Testis (tissue), 5 donors: ENCODE data around the gene LRRC3. TPM values are rescaled to one million over a fixed set of nuclear protein-coding genes. Genes with fewer than 3 reads are reported as not detected.

ENCODE experiments used
- DNase-seq: peaks from one replicate; pipeline ENCODE4 v3.0.0-alpha.2; 2019
- H3K27ac ChIP-seq, 2 donors: fragments of 200-600 bp; sonication (generic); one replicate each; pipeline ENCODE4 v1.5.1; 2019
- H3K27me3 ChIP-seq: fragments of 200-600 bp; sonication (generic); one replicate; pipeline ENCODE4 v1.5.1; 2019
- H3K36me3 ChIP-seq: fragments of 200-600 bp; sonication (generic); one replicate; pipeline ENCODE4 v1.5.1; 2017; ENCODE audit warnings: low read depth; ENCODE audit errors: missing control alignments
- H3K4me1 ChIP-seq: fragments of 200-600 bp; sonication (generic); one replicate; pipeline ENCODE4 v1.5.1; 2019
- H3K4me3 ChIP-seq, 2 donors: fragments of 200-600 bp; sonication (generic); one replicate each; pipeline ENCODE4 v1.5.1; 2017 to 2019
- H3K9me3 ChIP-seq: fragments of 200-600 bp; sonication (generic); one replicate; pipeline ENCODE4 v1.5.1; 2017
- POLR2A ChIP-seq: fragments of 450-650 bp; IDR thresholded peaks from one replicate; pipeline ENCODE4 v1.6.1; 2017; ENCODE audit warnings: antibody characterized with exemption, mild to moderate bottlenecking, moderate library complexity
- WGBS, 2 donors: methylation state at CpG; one replicate each; pipeline ENCODE4 v1.1.5; 2018; 5-methylcytosine and 5-hydroxymethylcytosine counted together
- intact Hi-C: fragments of 100-400 bp; cut with DNase I; formaldehyde crosslinking; loops from one replicate; pipeline ENCODE4 v1.15.1; 2023; ENCODE audit warnings: low total_unique reads
- long read RNA-seq, 2 donors: transcript quantifications; one replicate each; lab custom pipeline, GENCODE V29; 2026
- polyA plus RNA-seq: library from polyadenylated mRNA; stranded (reverse); fragments of 350-450 nt; fragmentation: Illumina TruSeq; extraction: RNeasy Lipid Tissue Mini Kit (QIAGEN cat#74804); gene quantifications from one replicate; pipeline ENCODE4 v1.2.3, GENCODE V29; 2014; ENCODE audit warnings: low read depth, low replicate concordance; ENCODE audit not compliant: insufficient read depth
- total RNA-seq, 2 donors: library from RNA; depleted of rRNA; stranded (reverse); fragments of >200 nt; gene quantifications; one replicate each; pipeline ENCODE4 v1.2.3, GENCODE V29; 2016
- TF ChIP-seq, protein P1 (sequence below), 3 experiments: fragments of 450-650 bp in 2 of 3; fragments of 200-600 bp in 1 of 3; sonication (generic) in 1 of 3; IDR thresholded peaks; one replicate each; pipeline ENCODE4 v1.5.1; 2016 to 2019; ENCODE audit warnings: antibody characterized with exemption in 3 of 3, mild to moderate bottlenecking in 2 of 3, moderate library complexity in 1 of 3

The LRRC3 gene
- total RNA-seq = 10 to 100 TPM in 1 of 2 donors, 1 to 10 TPM in 1; 8.3 to 11.8 TPM
- polyA plus RNA-seq = 4.9 TPM
- long read RNA-seq, donor 1, full-length matches to known transcripts = 2 of 2 reads
- long read RNA-seq, donor 1, partial matches to known transcripts = 0 of 2 reads
- long read RNA-seq, donor 1, other reads (novel, unspliced or antisense) = 0 of 2 reads
- long read RNA-seq, donor 2, full-length matches to known transcripts = 2 of 2 reads
- long read RNA-seq, donor 2, partial matches to known transcripts = 0 of 2 reads
- long read RNA-seq, donor 2, other reads (novel, unspliced or antisense) = 0 of 2 reads

DNA sequence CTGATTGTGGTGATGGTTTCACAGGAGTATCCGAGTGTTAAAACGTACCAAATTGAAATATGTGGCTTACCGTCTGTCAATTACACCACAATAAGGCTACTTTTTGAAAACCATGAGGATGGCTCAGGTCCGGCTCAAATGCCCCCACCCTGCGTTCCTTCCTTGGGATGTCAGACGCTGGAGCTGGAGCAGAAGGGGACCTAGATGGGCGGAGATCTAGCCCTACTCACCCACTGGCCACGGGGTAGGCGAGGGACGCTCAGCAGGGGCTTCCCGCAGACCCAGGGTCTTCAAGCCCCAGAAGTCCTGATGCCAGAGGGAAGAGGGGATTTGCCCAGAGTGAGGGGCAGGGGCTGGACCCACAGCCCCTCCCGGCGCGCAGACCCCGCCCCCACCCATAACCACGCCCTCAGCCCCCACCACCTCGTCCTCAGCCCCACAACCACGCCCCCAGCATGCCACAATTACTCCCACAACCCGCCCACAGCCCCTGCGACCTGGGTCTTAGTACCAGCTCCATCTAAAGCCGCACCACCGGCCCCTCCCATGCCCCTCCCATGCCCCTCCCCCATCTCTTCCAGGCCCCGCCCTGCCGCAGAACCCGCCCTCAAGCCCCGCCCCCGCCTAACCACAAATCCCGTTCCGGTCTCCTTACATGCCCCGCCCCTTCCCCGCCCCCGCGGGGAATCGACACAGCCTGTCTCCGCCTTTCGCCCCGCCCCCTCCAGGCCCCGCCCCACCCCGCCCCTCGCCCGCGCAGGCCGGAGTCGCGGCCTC lies at the start of gene LRRC3:
Gene LRRC3, plus strand, starts transcription at position 764 of the 777 bp plus-strand sequence. CDS start 1,135 bp downstream, outside the sequence.
- 3 to 6% methylated on average over 7 to 41 of the region's 45 CpGs for WGBS, 2 donors
- H3K4me3 ChIP-seq = peak within 1 kb of the TSS; percentile 69 to 72
- H3K27ac ChIP-seq = peak within 1 kb of the TSS in 1 of 2 donors; percentile 45
- TF ChIP-seq POLR2A = no peak
- TF ChIP-seq, protein P1, sequence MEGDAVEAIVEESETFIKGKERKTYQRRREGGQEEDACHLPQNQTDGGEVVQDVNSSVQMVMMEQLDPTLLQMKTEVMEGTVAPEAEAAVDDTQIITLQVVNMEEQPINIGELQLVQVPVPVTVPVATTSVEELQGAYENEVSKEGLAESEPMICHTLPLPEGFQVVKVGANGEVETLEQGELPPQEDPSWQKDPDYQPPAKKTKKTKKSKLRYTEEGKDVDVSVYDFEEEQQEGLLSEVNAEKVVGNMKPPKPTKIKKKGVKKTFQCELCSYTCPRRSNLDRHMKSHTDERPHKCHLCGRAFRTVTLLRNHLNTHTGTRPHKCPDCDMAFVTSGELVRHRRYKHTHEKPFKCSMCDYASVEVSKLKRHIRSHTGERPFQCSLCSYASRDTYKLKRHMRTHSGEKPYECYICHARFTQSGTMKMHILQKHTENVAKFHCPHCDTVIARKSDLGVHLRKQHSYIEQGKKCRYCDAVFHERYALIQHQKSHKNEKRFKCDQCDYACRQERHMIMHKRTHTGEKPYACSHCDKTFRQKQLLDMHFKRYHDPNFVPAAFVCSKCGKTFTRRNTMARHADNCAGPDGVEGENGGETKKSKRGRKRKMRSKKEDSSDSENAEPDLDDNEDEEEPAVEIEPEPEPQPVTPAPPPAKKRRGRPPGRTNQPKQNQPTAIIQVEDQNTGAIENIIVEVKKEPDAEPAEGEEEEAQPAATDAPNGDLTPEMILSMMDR (IDR thresholded peaks at IDR 0.05) = no peak
- H3K36me3 ChIP-seq = no peaks in the 10 kb centered on the region
- no peaks in the 10 kb centered on the region for H3K9me3 ChIP-seq
- intact Hi-C loops = no loop called here
- H3K4me1 ChIP-seq = peaks cover 4% of the 10 kb centered on the region
- DNase-seq = peak; percentile 94
- no peaks in the 10 kb centered on the region for H3K27me3 ChIP-seq

GRCh38 chr21:44405948-44406872 lies 49.1 kb upstream of the LRRC3 start:
- 80% methylated on average over 25 to 37 of the region's 37 CpGs for WGBS, 2 donors
- Histone ChIP-seq H3K27ac (no peak overlapping the region), H3K4me3 (no peak overlapping the region), H3K9me3 (no peaks in the 10 kb centered on the region), H3K36me3 (no peaks in the 10 kb centered on the region), H3K27me3 (no peaks in the 10 kb centered on the region), H3K4me1 (no peaks in the 10 kb centered on the region)
- intact Hi-C loops = no loop called here
- DNase-seq = peak; percentile 9
- TF ChIP-seq, protein P1 (IDR thresholded peaks at IDR 0.05) = no peak
- TF ChIP-seq POLR2A = no peak

GRCh38 chr21:44406953-44407352 lies 48.4 kb upstream of the LRRC3 start:
- Histone ChIP-seq H3K4me1 (no peaks in the 10 kb centered on the region), H3K36me3 (no peaks in the 10 kb centered on the region), H3K27ac (no peak overlapping the region), H3K9me3 (no peaks in the 10 kb centered on the region), H3K4me3 (no peak overlapping the region), H3K27me3 (no peaks in the 10 kb centered on the region)
- intact Hi-C loops = no loop called here
- DNase-seq = no peak
- TF ChIP-seq, protein P1 (IDR thresholded peaks at IDR 0.05) = no peak
- no peak for TF ChIP-seq POLR2A
- 72 to 88% methylated on average over 6 of the region's 8 CpGs for WGBS, 2 donors

DNA sequence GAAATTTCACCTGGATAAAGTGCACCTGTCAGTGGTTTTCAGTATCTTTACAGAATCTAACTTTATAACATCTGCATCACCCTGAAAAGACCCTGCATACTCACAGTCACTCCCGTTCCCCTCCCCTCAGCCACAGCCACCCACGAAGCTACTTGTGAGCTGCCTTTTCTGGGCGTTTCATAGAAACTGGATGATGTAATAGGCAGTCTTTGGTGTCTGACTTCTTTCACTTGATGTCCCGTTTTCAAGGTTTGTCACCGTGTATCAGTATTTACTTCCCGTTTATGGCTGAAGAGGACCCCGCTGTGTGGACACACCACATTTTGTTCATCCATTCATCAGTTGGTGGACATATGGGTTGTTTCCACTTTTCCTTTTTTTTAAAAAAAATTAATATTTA lies 47.8 kb upstream of the LRRC3 start:
- Histone ChIP-seq H3K4me3 (no peak overlapping the region), H3K4me1 (no peaks in the 10 kb centered on the region), H3K9me3 (no peaks in the 10 kb centered on the region), H3K27ac (no peak overlapping the region), H3K27me3 (no peaks in the 10 kb centered on the region), H3K36me3 (no peaks in the 10 kb centered on the region)
- 79 to 85% methylated on average over 7 of the region's 7 CpGs for WGBS, 2 donors
- intact Hi-C loops = no loop called here
- TF ChIP-seq, protein P1 (IDR thresholded peaks at IDR 0.05) = no peak
- no peak for TF ChIP-seq POLR2A
- no peak for DNase-seq
